ENCODE results near the gene TRABD2A. TPM values are rescaled to one million over a fixed set of nuclear protein-coding genes. Genes with fewer than 3 reads are reported as not detected.

TRABD2A gene
- total RNA-seq, 1 donor from 2014 or later = 4.5 TPM

- ATAC-seq (ENCODE audit: low read depth) (no peak), DNase-seq (no peak)
- Mint-ChIP-seq H3K4me3 (no peak overlapping the region), H3K36me3 (ENCODE audit: low read depth) (peaks cover 2% of the 10 kb centered on the region), H3K9me3 (peaks cover 8% of the 10 kb centered on the region), H3K27ac (no peak overlapping the region), H3K4me1 (no peaks in the 10 kb centered on the region), H3K27me3 (no peaks in the 10 kb centered on the region)
- POLR2A ChIA-PET = no interaction called here
- intact Hi-C loops (cut with micrococcal nuclease) = no loop called here
- TF ChIP-seq CTCF (IDR thresholded peaks at IDR 0.05) = no peak
- CTCF ChIA-PET = no interaction called here
Observed at GRCh38 chr2:84797271-84797670, 83.6 kb downstream of the TRABD2A start.

GRCh38 chr2:84796798-84797197 lies 84.1 kb downstream of the TRABD2A start:
- Mint-ChIP-seq H3K27ac (no peak overlapping the region), H3K9me3 (peaks cover 3% of the 10 kb centered on the region), H3K36me3 (ENCODE audit: low read depth) (no peaks in the 10 kb centered on the region), H3K4me3 (no peak overlapping the region), H3K27me3 (no peaks in the 10 kb centered on the region), H3K4me1 (no peaks in the 10 kb centered on the region)
- no peak for ATAC-seq (ENCODE audit: low read depth)
- no peak for TF ChIP-seq CTCF (IDR thresholded peaks at IDR 0.05)
- intact Hi-C loops (cut with micrococcal nuclease) = no loop called here
- CTCF ChIA-PET = no interaction called here
- POLR2A ChIA-PET = no interaction called here
- no peak for DNase-seq

GRCh38 chr2:84793641-84794040 lies 87.2 kb downstream of the TRABD2A start:
- Mint-ChIP-seq H3K27ac (no peak overlapping the region), H3K4me1 (no peaks in the 10 kb centered on the region), H3K27me3 (no peaks in the 10 kb centered on the region), H3K4me3 (no peak overlapping the region), H3K9me3 (no peaks in the 10 kb centered on the region), H3K36me3 (ENCODE audit: low read depth) (no peaks in the 10 kb centered on the region)
- intact Hi-C loops (cut with micrococcal nuclease) = no loop called here
- POLR2A ChIA-PET = no interaction called here
- CTCF ChIA-PET = no interaction called here
- TF ChIP-seq CTCF (IDR thresholded peaks at IDR 0.05) = no peak
- no peak for DNase-seq
- ATAC-seq (ENCODE audit: low read depth) = no peak

- ChIA-PET POLR2A (no interaction called here), CTCF (interaction anchor here (0.8 kb wide), 1 partner anchor 20 kb away, joined by 3 read pairs; no protein-coding TSS in a partner anchor)
- Mint-ChIP-seq H3K4me1 (no peaks in the 10 kb centered on the region), H3K4me3 (no peak overlapping the region), H3K27ac (no peak overlapping the region), H3K9me3 (no peaks in the 10 kb centered on the region), H3K36me3 (ENCODE audit: low read depth) (no peaks in the 10 kb centered on the region), H3K27me3 (no peaks in the 10 kb centered on the region)
- ATAC-seq (ENCODE audit: low read depth) = no peak
- no peak for TF ChIP-seq CTCF (IDR thresholded peaks at IDR 0.05)
- intact Hi-C loops (cut with micrococcal nuclease) = no loop called here
- DNase-seq = no peak
Observed at GRCh38 chr2:84792856-84793522, 87.9 kb downstream of the TRABD2A start.

- no peak overlapping the region for H3K4me3 Mint-ChIP-seq
- DNase-seq (no peak), ATAC-seq (ENCODE audit: low read depth) (no peak)
- ChIA-PET CTCF (no interaction called here), POLR2A (no interaction called here)
- H3K9me3 Mint-ChIP-seq = no peaks in the 10 kb centered on the region
- no peaks in the 10 kb centered on the region for H3K4me1 Mint-ChIP-seq
- H3K27me3 Mint-ChIP-seq = no peaks in the 10 kb centered on the region
- no peak overlapping the region for H3K27ac Mint-ChIP-seq
- no peak for TF ChIP-seq CTCF (IDR thresholded peaks at IDR 0.05)
- intact Hi-C loops (cut with micrococcal nuclease) = no loop called here
- no peaks in the 10 kb centered on the region for H3K36me3 Mint-ChIP-seq (ENCODE audit: low read depth)
Observed at GRCh38 chr2:84788498-84788897, 92.4 kb downstream of the TRABD2A start.
